ENCODE results near the gene FKBP15.
"Not testable (repeated sequence)": the region's sequence is repeated elsewhere in the genome, so short reads cannot be mapped to it uniquely, and the experiment has no call there.

FKBP15 gene

GRCh38 chr9:113181165-113181564 is 39.9 kb downstream of the FKBP15 start:
- DNase-seq = no peak

- no peak for DNase-seq
These were observed 41.2 kb downstream of the FKBP15 start for GRCh38 chr9:113179839-113180238.

GRCh38 chr9:113178087-113178486 is 43.0 kb downstream of the FKBP15 start:
- DNase-seq = no peak

- DNase-seq = no peak
These were observed 43.8 kb downstream of the FKBP15 start for GRCh38 chr9:113177251-113177650.

GRCh38 chr9:113176803-113177202 is 44.3 kb downstream of the FKBP15 start:
- no peak for DNase-seq

- no peak for DNase-seq
These were observed 47.7 kb downstream of the FKBP15 start for GRCh38 chr9:113173341-113173740.

- no peak for DNase-seq
These were observed 52.3 kb downstream of the FKBP15 start for GRCh38 chr9:113168809-113169208.

GRCh38 chr9:113166039-113166438 is 55.0 kb downstream of the FKBP15 start:
- DNase-seq = no peak

- DNase-seq = no peak
These were observed 56.4 kb downstream of the FKBP15 start for GRCh38 chr9:113164536-113165300.

- no peak for DNase-seq
These were observed 58.1 kb downstream of the FKBP15 start for GRCh38 chr9:113163001-113163400.

GRCh38 chr9:113160571-113160970 is 60.5 kb downstream of the FKBP15 start:
- no peak for DNase-seq

GRCh38 chr9:113158446-113158845 is 62.6 kb downstream of the FKBP15 start:
- DNase-seq = no peak

- no peak for DNase-seq
These were observed 64.2 kb downstream of the FKBP15 start for GRCh38 chr9:113156880-113157279.

GRCh38 chr9:113155911-113156588 is 65.0 kb downstream of the FKBP15 start:
- peak; percentile 54 for DNase-seq

GRCh38 chr9:113154946-113155345 is 66.1 kb downstream of the FKBP15 start:
- no peak for DNase-seq

GRCh38 chr9:113154471-113154870 is 66.6 kb downstream of the FKBP15 start:
- DNase-seq = no peak

GRCh38 chr9:113153599-113153998 is 67.5 kb downstream of the FKBP15 start:
- DNase-seq = no peak

- no peak for DNase-seq
These were observed 68.4 kb downstream of the FKBP15 start for GRCh38 chr9:113152699-113153098.

- no peak for DNase-seq
These were observed 69.1 kb downstream of the FKBP15 start for GRCh38 chr9:113151696-113152630.

- DNase-seq = peak; percentile 94
These were observed 70.1 kb downstream of the FKBP15 start, which contains the start of gene SLC31A2 for GRCh38 chr9:113150670-113151611. SLC31A2 (plus strand) TSS chr9:113151007; CDS start chr9:113151075, 68 bp downstream.

GRCh38 chr9:113149561-113149960 is 71.5 kb downstream of the FKBP15 start:
- DNase-seq = not testable (repeated sequence)

Measured in stimulated activated CD4-positive, alpha-beta T cell treated with anti-CD3 and anti-CD28 coated beads, Interleukin-15, amount 100 ng/mL, for 24 hours (primary cell).